ENCODE data around the gene PTPN14.

PTPN14 gene

GRCh38 chr1:214474467-214474866, 76.9 kb downstream of the PTPN14 start:
- no peaks in the 10 kb centered on the region for H3K9me3 ChIP-seq (ENCODE audit: insufficient read depth, low read length, severe bottlenecking)
- no peaks in the 10 kb centered on the region for H3K4me1 ChIP-seq (ENCODE audit: insufficient read depth, low read length)
- DNase-seq (no peak), ATAC-seq (ENCODE audit: insufficient read depth, low read depth) (no peak)
- no peaks in the 10 kb centered on the region for H3K79me2 ChIP-seq (ENCODE audit: insufficient read depth, low read length)
- no peaks in the 10 kb centered on the region for H4K20me1 ChIP-seq (ENCODE audit: insufficient read depth, low read length)
- H3K4me2 ChIP-seq (ENCODE audit: insufficient read depth, low read length), result no peak overlapping the region
- H3K36me3 ChIP-seq (ENCODE audit: insufficient read depth, low read length), result no peaks in the 10 kb centered on the region
- H3K27me3 ChIP-seq (ENCODE audit: insufficient read depth, low read length, poor library complexity), result no peaks in the 10 kb centered on the region
- no peak for TF ChIP-seq CTCF (IDR thresholded peaks at IDR 0.05; ENCODE audit: borderline replicate concordance, extremely low read depth, low read length, poor library complexity, severe bottlenecking)
- TF ChIP-seq EZH2 (IDR thresholded peaks at IDR 0.05; ENCODE audit: borderline replicate concordance, low read depth, low read length, severe bottlenecking), result no peak
- no peak overlapping the region for H3K9ac ChIP-seq (ENCODE audit: low read depth, low read length)
- no peak overlapping the region for H3K4me3 ChIP-seq (ENCODE audit: low read depth in 1 of 2, low read length in 2 of 2)
- H3K27ac ChIP-seq (ENCODE audit: low read length), result no peak overlapping the region
- H2AFZ ChIP-seq (ENCODE audit: low read depth, low read length), result no peak overlapping the region

GRCh38 chr1:214473862-214474261, 77.5 kb downstream of the PTPN14 start:
- Histone ChIP-seq H2AFZ (ENCODE audit: low read depth, low read length) (no peak overlapping the region), H3K36me3 (ENCODE audit: insufficient read depth, low read length) (no peaks in the 10 kb centered on the region), H3K4me2 (ENCODE audit: insufficient read depth, low read length) (no peak overlapping the region), H3K4me3 (ENCODE audit: low read depth in 1 of 2, low read length in 2 of 2) (no peak overlapping the region), H3K79me2 (ENCODE audit: insufficient read depth, low read length) (no peaks in the 10 kb centered on the region), H3K27me3 (ENCODE audit: insufficient read depth, low read length, poor library complexity) (no peaks in the 10 kb centered on the region), H3K27ac (ENCODE audit: low read length) (no peak overlapping the region), H3K9me3 (ENCODE audit: insufficient read depth, low read length, severe bottlenecking) (no peaks in the 10 kb centered on the region), H3K9ac (ENCODE audit: low read depth, low read length) (no peak overlapping the region), H3K4me1 (ENCODE audit: insufficient read depth, low read length) (no peaks in the 10 kb centered on the region), H4K20me1 (ENCODE audit: insufficient read depth, low read length) (no peaks in the 10 kb centered on the region)
- DNase-seq (no peak), ATAC-seq (ENCODE audit: insufficient read depth, low read depth) (no peak)
- no peak for TF ChIP-seq CTCF (IDR thresholded peaks at IDR 0.05; ENCODE audit: borderline replicate concordance, extremely low read depth, low read length, poor library complexity, severe bottlenecking)
- no peak for TF ChIP-seq EZH2 (IDR thresholded peaks at IDR 0.05; ENCODE audit: borderline replicate concordance, low read depth, low read length, severe bottlenecking)

- no peak overlapping the region for H3K4me3 ChIP-seq (ENCODE audit: low read depth in 1 of 2, low read length in 2 of 2)
- TF ChIP-seq CTCF (IDR thresholded peaks at IDR 0.05; ENCODE audit: borderline replicate concordance, extremely low read depth, low read length, poor library complexity, severe bottlenecking) (no peak), EZH2 (IDR thresholded peaks at IDR 0.05; ENCODE audit: borderline replicate concordance, low read depth, low read length, severe bottlenecking) (no peak)
- no peaks in the 10 kb centered on the region for H3K27me3 ChIP-seq (ENCODE audit: insufficient read depth, low read length, poor library complexity)
- H3K79me2 ChIP-seq (ENCODE audit: insufficient read depth, low read length), result no peaks in the 10 kb centered on the region
- no peaks in the 10 kb centered on the region for H3K9me3 ChIP-seq (ENCODE audit: insufficient read depth, low read length, severe bottlenecking)
- no peak for ATAC-seq (ENCODE audit: insufficient read depth, low read depth)
- H2AFZ ChIP-seq (ENCODE audit: low read depth, low read length), result no peak overlapping the region
- H4K20me1 ChIP-seq (ENCODE audit: insufficient read depth, low read length), result no peaks in the 10 kb centered on the region
- H3K4me2 ChIP-seq (ENCODE audit: insufficient read depth, low read length), result no peak overlapping the region
- H3K9ac ChIP-seq (ENCODE audit: low read depth, low read length), result no peak overlapping the region
- no peaks in the 10 kb centered on the region for H3K36me3 ChIP-seq (ENCODE audit: insufficient read depth, low read length)
- DNase-seq, result no peak
- no peak overlapping the region for H3K27ac ChIP-seq (ENCODE audit: low read length)
- no peaks in the 10 kb centered on the region for H3K4me1 ChIP-seq (ENCODE audit: insufficient read depth, low read length)
Observed at GRCh38 chr1:214473387-214473786, 78.0 kb downstream of the PTPN14 start.

DNA sequence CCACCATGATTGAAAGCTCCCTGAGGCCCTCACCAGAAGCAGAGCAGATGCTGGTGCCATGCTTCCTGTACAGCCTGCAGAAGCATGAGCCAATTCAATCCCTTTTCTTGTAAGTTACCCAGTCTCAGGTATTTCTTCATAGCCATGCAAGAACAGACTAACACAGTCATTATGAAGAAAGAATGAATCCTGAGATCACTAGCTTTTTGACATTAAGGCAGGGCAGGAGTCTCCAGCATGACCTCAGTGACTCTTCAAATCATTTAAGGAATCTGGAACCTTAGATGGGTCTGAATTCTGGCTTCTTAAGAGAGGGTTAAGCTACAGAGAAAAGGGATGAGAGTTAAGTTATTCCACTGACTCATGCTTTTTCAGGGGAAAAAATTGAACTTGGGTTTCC, 79.0 kb downstream of the PTPN14 start:
- Histone ChIP-seq H3K4me1 (ENCODE audit: insufficient read depth, low read length) (no peaks in the 10 kb centered on the region), H3K9ac (ENCODE audit: low read depth, low read length) (no peak overlapping the region), H3K4me2 (ENCODE audit: insufficient read depth, low read length) (no peak overlapping the region), H3K9me3 (ENCODE audit: insufficient read depth, low read length, severe bottlenecking) (no peaks in the 10 kb centered on the region), H3K27me3 (ENCODE audit: insufficient read depth, low read length, poor library complexity) (no peaks in the 10 kb centered on the region), H3K36me3 (ENCODE audit: insufficient read depth, low read length) (no peaks in the 10 kb centered on the region), H3K27ac (ENCODE audit: low read length) (no peak overlapping the region), H3K4me3 (ENCODE audit: low read depth in 1 of 2, low read length in 2 of 2) (no peak overlapping the region), H3K79me2 (ENCODE audit: insufficient read depth, low read length) (no peaks in the 10 kb centered on the region), H2AFZ (ENCODE audit: low read depth, low read length) (no peak overlapping the region), H4K20me1 (ENCODE audit: insufficient read depth, low read length) (no peaks in the 10 kb centered on the region)
- no peak for ATAC-seq (ENCODE audit: insufficient read depth, low read depth)
- TF ChIP-seq CTCF (IDR thresholded peaks at IDR 0.05; ENCODE audit: borderline replicate concordance, extremely low read depth, low read length, poor library complexity, severe bottlenecking), result no peak
- no peak for TF ChIP-seq EZH2 (IDR thresholded peaks at IDR 0.05; ENCODE audit: borderline replicate concordance, low read depth, low read length, severe bottlenecking)
- DNase-seq, result no peak
